NCI-H2196 treated with DMSO at 0.1 percent for 48 hours (cell line): ENCODE data around the gene DNAAF8.

ENCODE experiments used
- DNase-seq: peaks from one replicate; lab custom pipeline; 2025; ENCODE audit not compliant: unreplicated experiment; lab: John Stamatoyannopoulos, UW

The DNAAF8 gene

GRCh38 chr16:4695473-4696171 is 38.7 kb upstream of the DNAAF8 start:
- no peak for DNase-seq

GRCh38 chr16:4696172-4696904 is 38.0 kb upstream of the DNAAF8 start:
- DNase-seq = no peak

- DNase-seq = no peak
Observed at GRCh38 chr16:4696905-4697847, 37.2 kb upstream of the DNAAF8 start.

- no peak for DNase-seq
Observed at GRCh38 chr16:4697848-4698291, 36.5 kb upstream of the DNAAF8 start.

GRCh38 chr16:4698321-4699045 is 35.9 kb upstream of the DNAAF8 start:
- no peak for DNase-seq

GRCh38 chr16:4699046-4699556 is 35.2 kb upstream of the DNAAF8 start:
- DNase-seq = no peak

GRCh38 chr16:4700380-4700996 is 33.8 kb upstream of the DNAAF8 start:
- no peak for DNase-seq

- DNase-seq = no peak
Observed at GRCh38 chr16:4700997-4701743, 33.2 kb upstream of the DNAAF8 start.

- no peak for DNase-seq
Observed at GRCh38 chr16:4701791-4702465, 32.4 kb upstream of the DNAAF8 start.

GRCh38 chr16:4702466-4702808 is 31.9 kb upstream of the DNAAF8 start:
- no peak for DNase-seq

GRCh38 chr16:4703906-4704305 is 30.4 kb upstream of the DNAAF8 start:
- DNase-seq = no peak

- DNase-seq = no peak
Observed at GRCh38 chr16:4704491-4704890, 29.8 kb upstream of the DNAAF8 start.

GRCh38 chr16:4704913-4705312 is 29.4 kb upstream of the DNAAF8 start:
- DNase-seq = no peak

GRCh38 chr16:4706871-4707270 is 27.5 kb upstream of the DNAAF8 start:
- DNase-seq = no peak

GRCh38 chr16:4709481-4709880 is 24.9 kb upstream of the DNAAF8 start:
- DNase-seq = no peak

- no peak for DNase-seq
Observed at GRCh38 chr16:4713663-4714501, 20.5 kb upstream of the DNAAF8 start.

GRCh38 chr16:4714996-4715395 is 19.3 kb upstream of the DNAAF8 start:
- no peak for DNase-seq

- DNase-seq = no peak
Observed at GRCh38 chr16:4718466-4718865, 15.9 kb upstream of the DNAAF8 start.
